GM20000 (cell line): ENCODE data around the gene PRPF6.
"Not testable (repeated sequence)": the region's sequence is repeated elsewhere in the genome, so short reads cannot be mapped to it uniquely, and the experiment has no call there.

Experiments
- DNase-seq: peaks from one replicate; pipeline ENCODE4 v3.0.0; 2012; ENCODE audit warnings: low spot score
- CTCF ChIP-seq: IDR thresholded peaks from 2 replicates; pipeline ENCODE4 v1.5.1; 2012; ENCODE audit warnings: mild to moderate bottlenecking, control low read depth; ENCODE audit errors: extremely low read depth, missing control alignments

Gene PRPF6

GRCh38 chr20:63969838-63970713, 10.9 kb upstream of the PRPF6 start, which contains the start of gene ZNF512B:
Gene ZNF512B, minus strand, starts transcription at chr20:63969930. Its CDS starts 1,980 bp downstream, at chr20:63967950.
- no peak for TF ChIP-seq CTCF
- DNase-seq = peak; percentile 95

DNA sequence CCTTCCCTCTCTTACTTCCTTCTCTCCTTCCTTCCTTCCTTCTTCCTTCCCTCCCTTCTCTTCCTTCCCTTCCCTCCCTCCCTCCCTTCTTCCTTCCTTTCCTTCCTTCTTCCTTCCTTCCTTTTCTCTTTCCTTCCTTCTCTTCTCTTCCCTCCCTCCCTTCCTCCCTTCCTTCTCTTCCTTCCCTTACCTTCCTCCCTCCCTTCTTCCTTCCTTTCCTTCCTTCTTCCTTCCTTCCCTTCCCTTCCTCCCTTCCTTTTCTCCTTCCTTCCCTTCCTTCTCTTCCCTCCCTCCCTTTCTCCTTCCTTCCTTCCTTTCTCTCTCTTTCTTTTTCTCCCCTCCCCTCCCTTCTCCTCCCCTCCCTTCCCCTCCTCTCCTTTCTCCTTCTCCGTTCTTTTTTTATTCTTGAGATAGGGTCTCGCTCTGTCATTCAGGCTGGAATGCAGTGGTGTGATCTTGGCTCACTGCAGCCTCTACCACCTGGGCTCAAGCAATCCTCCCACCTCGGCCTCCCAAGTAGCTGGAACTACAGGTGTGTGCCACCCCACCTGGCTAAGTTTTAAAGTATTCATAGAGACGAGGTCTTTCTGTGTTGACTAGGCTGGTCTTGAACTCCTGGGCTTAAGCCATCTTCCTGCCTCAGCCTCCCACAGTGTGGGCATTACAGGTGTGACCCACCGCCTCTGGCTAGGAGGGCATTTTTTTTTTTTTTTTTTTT, 10.1 kb upstream of the PRPF6 start:
- DNase-seq = no peak
- TF ChIP-seq CTCF = no peak

DNA sequence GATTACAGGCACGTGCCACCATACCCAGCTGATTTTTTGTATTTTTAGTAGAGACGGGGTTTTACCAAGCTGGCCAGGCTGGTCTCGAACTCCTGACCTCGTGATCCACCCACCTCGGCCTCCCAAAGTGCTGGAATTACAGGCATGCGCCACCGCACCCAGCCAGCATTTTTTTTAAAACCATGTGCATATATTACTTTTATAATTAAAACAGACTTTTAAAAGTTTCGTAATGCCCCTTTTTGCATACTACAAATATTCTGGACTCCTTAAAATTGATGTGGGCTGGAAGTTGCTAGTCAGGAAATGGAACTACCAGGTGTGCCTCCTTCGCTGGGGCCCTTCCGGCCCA, 9.0 kb upstream of the PRPF6 start:
- not testable (repeated sequence) for DNase-seq

GRCh38 chr20:63972312-63973159, 8.4 kb upstream of the PRPF6 start:
- no peak for TF ChIP-seq CTCF
- DNase-seq = no peak

- DNase-seq = no peak
- TF ChIP-seq CTCF = no peak
Observed at GRCh38 chr20:63973160-63973479, 7.8 kb upstream of the PRPF6 start.

- peak; percentile 95 for TF ChIP-seq CTCF
- peak; percentile 90 for DNase-seq
Observed at GRCh38 chr20:63973636-63974401, 7.1 kb upstream of the PRPF6 start.
